ENCODE measurements around the gene AOC2. TPM values are rescaled to one million over a fixed set of nuclear protein-coding genes. Genes with fewer than 3 reads are reported as not detected.
"Not testable (repeated sequence)": the region's sequence is repeated elsewhere in the genome, so short reads cannot be mapped to it uniquely, and the experiment has no call there.

The AOC2 gene
- total RNA-seq, 1 donor, result 0.72 TPM

DNA sequence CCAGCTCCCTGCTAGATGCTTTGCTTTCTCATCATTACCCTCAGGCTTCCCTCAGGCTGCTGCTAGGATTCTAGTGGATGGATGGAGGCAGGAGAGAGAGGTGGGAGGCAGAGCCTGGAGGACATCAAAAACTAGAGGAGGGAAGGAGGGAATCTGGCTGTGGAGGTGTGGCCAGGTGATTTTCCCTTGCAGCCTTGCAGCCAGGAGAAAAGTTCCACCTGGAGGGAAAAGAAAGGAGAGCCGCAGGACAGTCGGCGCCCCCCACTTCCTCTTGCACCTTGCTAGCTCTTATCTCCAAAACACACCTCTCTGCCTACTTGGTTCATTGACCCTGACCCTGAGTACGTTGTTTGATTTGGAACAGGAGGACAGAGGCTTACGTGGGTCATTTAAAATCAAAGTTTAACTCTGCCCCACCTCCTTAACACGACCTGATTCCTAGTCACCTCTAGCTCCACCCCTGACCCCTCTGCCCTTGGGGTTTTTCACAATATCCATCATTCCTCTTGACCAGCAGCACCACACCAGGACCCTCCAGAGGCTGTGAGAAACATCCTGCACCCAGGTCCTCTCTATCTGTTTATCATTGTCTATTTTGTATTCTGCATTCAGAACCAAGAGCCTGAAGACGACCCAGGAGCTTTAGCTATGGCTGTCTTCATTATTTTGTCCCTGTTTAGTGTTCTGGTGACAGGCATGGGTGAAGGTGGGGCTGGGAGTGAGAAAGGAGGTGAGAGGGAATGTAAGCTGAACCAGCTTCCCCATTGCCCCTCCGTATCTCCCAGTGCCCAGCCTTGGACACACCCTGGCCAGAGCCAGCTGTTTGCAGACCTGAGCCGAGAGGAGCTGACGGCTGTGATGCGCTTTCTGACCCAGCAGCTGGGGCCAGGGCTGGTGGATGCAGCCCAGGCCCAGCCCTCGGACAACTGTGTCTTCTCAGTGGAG lies 22.5 kb downstream of the AOC2 start:
- TF ChIP-seq, protein P1, sequence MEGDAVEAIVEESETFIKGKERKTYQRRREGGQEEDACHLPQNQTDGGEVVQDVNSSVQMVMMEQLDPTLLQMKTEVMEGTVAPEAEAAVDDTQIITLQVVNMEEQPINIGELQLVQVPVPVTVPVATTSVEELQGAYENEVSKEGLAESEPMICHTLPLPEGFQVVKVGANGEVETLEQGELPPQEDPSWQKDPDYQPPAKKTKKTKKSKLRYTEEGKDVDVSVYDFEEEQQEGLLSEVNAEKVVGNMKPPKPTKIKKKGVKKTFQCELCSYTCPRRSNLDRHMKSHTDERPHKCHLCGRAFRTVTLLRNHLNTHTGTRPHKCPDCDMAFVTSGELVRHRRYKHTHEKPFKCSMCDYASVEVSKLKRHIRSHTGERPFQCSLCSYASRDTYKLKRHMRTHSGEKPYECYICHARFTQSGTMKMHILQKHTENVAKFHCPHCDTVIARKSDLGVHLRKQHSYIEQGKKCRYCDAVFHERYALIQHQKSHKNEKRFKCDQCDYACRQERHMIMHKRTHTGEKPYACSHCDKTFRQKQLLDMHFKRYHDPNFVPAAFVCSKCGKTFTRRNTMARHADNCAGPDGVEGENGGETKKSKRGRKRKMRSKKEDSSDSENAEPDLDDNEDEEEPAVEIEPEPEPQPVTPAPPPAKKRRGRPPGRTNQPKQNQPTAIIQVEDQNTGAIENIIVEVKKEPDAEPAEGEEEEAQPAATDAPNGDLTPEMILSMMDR (IDR thresholded peaks at IDR 0.05; ENCODE audit: insufficient read depth, low read length), result no peak
- DNase-seq (ENCODE audit: low read depth), result no peak

DNA sequence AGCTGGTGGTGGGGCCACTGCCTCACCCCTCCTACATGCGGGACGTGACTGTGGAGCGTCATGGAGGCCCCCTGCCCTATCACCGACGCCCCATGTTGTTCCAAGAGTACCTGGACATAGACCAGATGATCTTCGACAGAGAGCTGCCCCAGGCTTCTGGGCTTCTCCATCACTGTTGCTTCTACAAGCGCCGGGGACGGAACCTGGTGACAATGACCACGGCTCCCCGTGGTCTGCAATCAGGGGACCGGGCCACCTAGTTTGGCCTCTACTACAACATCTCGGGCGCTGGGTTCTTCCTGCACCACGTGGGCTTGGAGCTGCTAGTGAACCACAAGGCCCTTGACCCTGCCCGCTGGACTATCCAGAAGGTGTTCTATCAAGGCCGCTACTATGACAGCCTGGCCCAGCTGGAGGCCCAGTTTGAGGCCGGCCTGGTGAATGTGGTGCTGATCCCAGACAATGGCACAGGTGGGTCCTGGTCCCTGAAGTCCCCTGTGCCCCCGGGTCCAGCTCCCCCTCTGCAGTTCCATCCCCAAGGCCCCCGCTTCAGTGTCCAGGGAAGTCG lies 23.4 kb downstream of the AOC2 start:
- not testable (repeated sequence) for H3K4me3 ChIP-seq (ENCODE audit: low read depth, low read length); DNase-seq (ENCODE audit: low read depth)

More for the DNA sequence above, 22.5 kb downstream of the AOC2 start:
- no peak overlapping the region for H3K4me3 ChIP-seq (ENCODE audit: low read depth, low read length)

DNA sequence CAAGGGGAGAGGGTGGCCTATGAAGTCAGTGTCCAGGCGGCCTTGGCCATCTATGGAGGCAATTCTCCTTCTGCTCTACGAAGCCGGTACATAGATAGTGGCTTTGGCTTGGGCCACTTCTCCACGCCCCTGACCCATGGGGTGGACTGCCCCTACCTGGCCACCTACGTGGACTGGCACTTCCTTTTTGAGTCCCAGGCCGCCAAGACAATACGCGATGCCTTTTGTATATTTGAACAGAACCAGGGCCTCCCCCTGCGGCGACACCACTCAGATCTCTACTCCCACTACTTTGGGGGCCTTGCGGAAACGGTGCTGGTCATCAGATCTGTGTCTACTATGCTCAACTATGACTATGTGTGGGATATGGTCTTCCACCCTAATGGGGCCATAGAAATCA lies 24.0 kb downstream of the AOC2 start:
- DNase-seq (ENCODE audit: low read depth), result no peak
- no peak overlapping the region for H3K4me3 ChIP-seq (ENCODE audit: low read depth, low read length)
- TF ChIP-seq, protein P1 (IDR thresholded peaks at IDR 0.05; ENCODE audit: insufficient read depth, low read length), result no peak

DNA sequence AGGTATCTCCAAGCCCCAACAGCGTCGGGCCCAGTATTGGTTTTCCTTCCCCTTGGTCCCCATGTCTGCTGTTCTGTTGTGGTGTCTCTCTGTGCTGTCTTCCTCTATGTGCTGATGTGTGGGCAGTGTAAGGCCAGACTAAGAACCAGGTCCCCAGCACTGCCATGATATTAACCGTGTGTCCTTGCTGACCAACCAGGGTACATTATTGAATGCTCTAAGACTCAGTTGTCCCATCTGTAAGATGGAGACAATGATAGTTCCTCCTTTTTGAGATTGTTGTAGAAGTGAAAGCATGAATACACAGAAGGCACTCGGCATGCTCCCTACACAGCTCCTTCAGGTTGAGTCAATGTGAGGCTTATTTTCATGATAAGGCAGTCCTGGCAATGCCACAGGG lies 27.3 kb downstream of the AOC2 start:
- H3K4me3 ChIP-seq (ENCODE audit: low read depth, low read length), result no peak overlapping the region
- TF ChIP-seq, protein P1 (IDR thresholded peaks at IDR 0.05; ENCODE audit: insufficient read depth, low read length), result no peak
- DNase-seq (ENCODE audit: low read depth), result no peak

DNA sequence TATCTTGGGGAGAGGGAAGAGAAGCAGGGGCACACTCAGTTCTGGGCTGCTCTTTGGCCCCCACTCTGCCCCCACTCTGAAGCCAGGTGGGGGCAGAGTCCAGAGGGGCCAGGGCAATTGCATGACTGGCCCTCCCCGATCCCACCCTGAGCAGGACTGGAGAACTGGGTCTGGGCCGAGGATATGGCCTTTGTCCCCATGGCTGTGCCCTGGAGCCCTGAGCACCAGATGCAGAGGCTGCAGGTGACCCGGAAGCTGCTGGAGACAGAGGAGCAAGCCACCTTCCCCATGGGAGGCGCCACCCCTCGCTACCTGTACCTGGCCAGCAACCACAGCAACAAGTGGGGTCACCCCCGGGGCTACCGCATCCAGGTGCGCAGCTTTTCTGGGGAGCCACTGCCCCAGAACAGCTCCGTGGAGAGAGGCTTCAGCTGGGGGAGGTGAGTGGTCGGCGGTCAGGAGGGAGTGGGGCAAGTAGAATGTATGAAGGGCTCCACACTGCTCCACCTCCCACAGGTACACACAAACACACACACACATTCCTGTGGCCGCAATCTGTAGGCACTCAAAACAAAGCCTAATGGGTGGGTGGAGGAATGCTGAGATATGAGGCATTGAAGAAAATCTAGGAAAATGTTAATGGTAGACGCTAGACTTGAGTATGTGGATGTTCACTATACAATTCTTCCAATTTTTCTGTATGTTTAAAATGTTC lies 28.0 kb downstream of the AOC2 start:
- no peak for DNase-seq (ENCODE audit: low read depth)
- H3K4me3 ChIP-seq (ENCODE audit: low read depth, low read length), result no peak overlapping the region
- TF ChIP-seq, protein P1 (IDR thresholded peaks at IDR 0.05; ENCODE audit: insufficient read depth, low read length), result no peak

DNA sequence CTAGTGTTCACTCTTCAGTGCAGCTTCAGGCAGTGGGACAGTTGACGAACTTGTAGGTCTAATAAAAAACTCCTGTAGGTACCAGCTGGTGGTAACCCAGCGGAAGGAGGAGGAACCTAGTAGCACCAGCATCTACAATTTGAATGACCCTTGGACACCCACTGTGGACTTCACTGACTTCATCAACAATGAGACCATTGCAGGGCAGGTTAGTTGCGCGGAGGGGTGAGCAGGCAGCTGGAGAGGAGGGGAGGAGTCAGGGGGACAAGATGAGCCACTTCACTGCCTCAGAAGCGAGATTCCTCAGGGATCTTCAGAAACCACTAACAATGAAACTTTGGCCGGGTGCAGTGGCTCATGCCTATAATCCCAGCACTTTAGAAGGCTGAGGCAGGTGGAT lies 28.9 kb downstream of the AOC2 start:
- no peak overlapping the region for H3K4me3 ChIP-seq (ENCODE audit: low read depth, low read length)
- TF ChIP-seq, protein P1 (IDR thresholded peaks at IDR 0.05; ENCODE audit: insufficient read depth, low read length), result no peak
- no peak for DNase-seq (ENCODE audit: low read depth)

DNA sequence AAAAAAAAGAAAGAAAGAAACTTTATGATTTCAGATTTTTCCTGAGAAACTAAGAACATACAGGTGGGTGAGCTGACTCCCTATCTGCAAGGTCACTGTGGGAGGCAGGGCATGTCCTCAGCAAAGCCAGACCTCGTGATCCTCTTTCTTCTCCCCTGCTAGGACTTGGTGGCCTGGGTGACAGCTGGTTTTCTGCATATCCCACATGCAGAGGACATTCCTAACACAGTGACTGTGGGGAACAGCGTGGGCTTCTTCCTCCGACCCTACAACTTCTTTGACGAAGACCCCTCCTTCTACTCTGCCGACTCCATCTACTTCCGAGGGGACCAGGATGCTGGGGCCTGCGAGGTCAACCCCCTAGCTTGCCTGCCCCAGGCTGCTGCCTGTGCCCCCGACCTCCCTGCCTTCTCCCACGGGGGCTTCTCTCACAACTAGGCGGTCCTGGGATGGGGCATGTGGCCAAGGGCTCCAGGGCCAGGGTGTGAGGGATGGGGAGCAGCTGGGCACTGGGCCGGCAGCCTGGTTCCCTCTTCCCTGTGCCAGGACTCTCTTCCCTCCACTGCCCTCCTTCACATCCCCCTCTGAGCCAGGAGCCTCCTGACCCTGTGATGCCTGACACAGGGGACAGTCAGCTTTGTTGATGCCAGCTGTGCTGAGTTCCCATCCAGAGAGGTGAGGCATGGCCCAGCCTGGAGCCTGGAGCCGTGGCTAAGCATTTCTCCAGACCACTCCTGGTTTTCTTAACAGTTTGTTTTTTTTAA lies 29.7 kb downstream of the AOC2 start:
- not testable (repeated sequence) for DNase-seq (ENCODE audit: low read depth); H3K4me3 ChIP-seq (ENCODE audit: low read depth, low read length)

Data from fibroblast of the aortic adventitia (primary cell).